DMS153 (cell line): Measurements from ENCODE around the gene GXYLT2.
"Not testable (repeated sequence)": the region's sequence is repeated elsewhere in the genome, so short reads cannot be mapped to it uniquely, and the experiment has no call there.

ENCODE experiments used
- DNase-seq: peaks from one replicate; lab custom pipeline; 2025; lab: John Stamatoyannopoulos, UW

Gene GXYLT2

GRCh38 chr3:72892081-72892775 lies 4.4 kb downstream of the GXYLT2 start:
- DNase-seq = no peak

- no peak for DNase-seq
Observed at GRCh38 chr3:72892870-72893269, 5.0 kb downstream of the GXYLT2 start.

GRCh38 chr3:72894976-72895552 lies 7.2 kb downstream of the GXYLT2 start:
- DNase-seq = no peak

GRCh38 chr3:72896996-72897757 lies 9.3 kb downstream of the GXYLT2 start:
- DNase-seq = no peak

GRCh38 chr3:72897758-72898007 lies 9.8 kb downstream of the GXYLT2 start:
- no peak for DNase-seq

GRCh38 chr3:72899349-72899765 lies 11.5 kb downstream of the GXYLT2 start:
- DNase-seq = no peak

GRCh38 chr3:72900048-72900447 lies 12.2 kb downstream of the GXYLT2 start:
- DNase-seq = no peak

GRCh38 chr3:72901840-72902239 lies 14.0 kb downstream of the GXYLT2 start:
- no peak for DNase-seq

GRCh38 chr3:72903004-72903403 lies 15.2 kb downstream of the GXYLT2 start:
- DNase-seq = no peak

GRCh38 chr3:72904163-72904562 lies 16.3 kb downstream of the GXYLT2 start:
- DNase-seq = no peak

- DNase-seq = no peak
Observed at GRCh38 chr3:72906154-72906553, 18.3 kb downstream of the GXYLT2 start.

GRCh38 chr3:72907131-72907711 lies 19.4 kb downstream of the GXYLT2 start:
- no peak for DNase-seq

- no peak for DNase-seq
Observed at GRCh38 chr3:72907731-72908620, 20.1 kb downstream of the GXYLT2 start.

GRCh38 chr3:72909591-72909990 lies 21.7 kb downstream of the GXYLT2 start:
- DNase-seq = no peak

GRCh38 chr3:72912532-72912931 lies 24.7 kb downstream of the GXYLT2 start:
- no peak for DNase-seq

GRCh38 chr3:72914383-72914782 lies 26.5 kb downstream of the GXYLT2 start:
- no peak for DNase-seq

- DNase-seq = no peak
Observed at GRCh38 chr3:72916250-72916649, 28.4 kb downstream of the GXYLT2 start.

- no peak for DNase-seq
Observed at GRCh38 chr3:72919520-72919919, 31.7 kb downstream of the GXYLT2 start.

GRCh38 chr3:72924055-72924454 lies 36.2 kb downstream of the GXYLT2 start:
- no peak for DNase-seq

- not testable (repeated sequence) for DNase-seq
Observed at GRCh38 chr3:72928781-72929735, 41.2 kb downstream of the GXYLT2 start.

GRCh38 chr3:72930754-72931153 lies 42.9 kb downstream of the GXYLT2 start:
- no peak for DNase-seq
